HG03460 (cell line): ENCODE data around the gene ZBTB7B.

ENCODE experiments used
- ATAC-seq: cut with Tn5 transposase; IDR thresholded peaks from one replicate; pipeline ENCODE4 v1.9.1; 2021; ENCODE audit not compliant: unreplicated experiment

ZBTB7B gene

DNA sequence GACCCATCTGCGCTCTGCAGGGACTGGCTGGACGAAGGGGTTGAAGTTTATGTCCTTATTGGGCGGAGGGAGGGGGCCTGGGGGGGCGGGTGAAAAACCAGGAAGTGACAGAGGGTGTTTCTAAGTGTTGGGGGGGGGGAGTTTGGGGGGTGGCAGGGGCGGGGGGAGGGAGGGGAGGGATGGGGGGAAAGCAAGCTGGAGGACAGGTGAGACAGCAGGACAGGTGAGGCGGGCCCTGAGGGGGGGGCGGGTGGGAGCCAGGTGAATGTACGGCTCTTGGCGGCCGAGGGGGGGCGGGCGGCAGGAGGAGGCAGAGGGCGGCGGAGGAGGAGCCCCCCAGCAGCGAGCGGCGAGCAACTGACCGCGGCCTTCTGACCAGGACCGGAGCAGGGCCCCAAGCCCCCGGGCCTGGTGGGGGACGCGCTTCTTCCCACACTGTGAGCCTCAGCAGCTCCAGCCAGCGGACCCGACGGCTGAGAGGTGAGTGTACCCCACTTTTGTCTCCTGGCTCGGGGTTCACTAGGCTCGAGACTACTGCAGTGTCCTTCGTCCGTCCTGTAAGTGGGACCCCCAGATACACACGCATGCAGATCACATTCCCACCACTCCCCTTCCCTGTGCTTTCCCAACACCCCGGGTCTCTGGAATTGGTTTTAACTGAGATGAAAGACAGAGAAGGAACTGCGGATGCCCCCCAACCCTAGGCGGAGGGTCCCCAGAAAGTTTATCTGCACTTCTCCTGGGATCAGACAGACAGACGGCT, at the start of gene ZBTB7B:
Gene ZBTB7B, plus strand, starts transcription at position 339 of the 763 bp plus-strand sequence. CDS start 11,859 bp downstream, outside the sequence.
- no peak for ATAC-seq

GRCh38 chr1:154953611-154954038, 49.0 kb upstream of the ZBTB7B start:
- no peak for ATAC-seq

DNA sequence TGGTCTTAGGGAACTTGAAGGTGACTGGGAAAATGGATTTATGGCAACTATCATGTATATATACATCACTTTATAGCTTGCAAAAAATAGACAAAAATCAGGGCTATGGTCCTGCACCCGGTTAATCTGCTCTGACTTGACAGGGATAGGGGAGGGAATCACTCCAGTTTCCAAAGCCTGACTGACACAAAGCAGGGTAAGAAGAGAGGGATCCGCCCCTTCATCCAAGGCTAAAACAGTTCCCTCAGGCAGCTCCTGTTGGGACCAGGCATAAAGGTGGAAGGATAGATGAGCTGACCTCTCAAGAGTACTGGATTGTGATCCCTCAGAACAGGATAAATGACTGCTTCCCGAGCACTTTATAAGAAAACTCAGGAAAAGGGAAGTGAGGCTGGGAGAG, 48.1 kb upstream of the ZBTB7B start:
- ATAC-seq, result no peak

DNA sequence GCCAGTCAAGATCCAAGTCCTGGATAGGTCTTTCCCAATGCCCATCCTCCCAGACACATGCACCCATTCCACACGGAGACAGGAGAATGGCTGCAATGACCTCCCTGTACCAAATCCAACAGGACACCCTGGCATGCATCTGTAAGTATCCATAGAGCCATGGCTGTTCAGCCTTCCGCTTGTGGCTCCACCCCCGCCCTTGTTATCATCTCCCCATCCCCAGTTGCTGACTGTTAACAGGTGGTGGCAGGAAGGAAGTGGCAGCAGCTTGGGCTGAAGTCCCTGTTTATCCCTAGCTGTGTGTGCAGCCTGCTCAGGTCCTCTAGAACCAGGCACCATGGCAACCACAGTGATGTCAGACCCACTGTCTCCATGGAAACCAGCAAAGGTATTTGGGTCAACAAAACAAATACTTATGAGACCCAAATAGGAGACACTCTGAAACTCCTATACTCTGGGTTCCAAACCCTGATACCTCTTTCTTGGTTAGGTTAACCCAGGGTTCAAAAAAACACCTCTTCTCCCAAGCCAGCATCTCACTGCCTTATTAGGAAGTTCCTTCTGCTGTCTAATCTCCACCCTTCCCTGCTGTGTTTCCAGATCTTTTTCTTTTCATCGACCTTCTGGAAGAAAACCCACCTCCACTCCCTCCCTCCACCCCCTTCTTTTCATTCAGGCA, 47.4 kb upstream of the ZBTB7B start:
- peak; percentile 49 for ATAC-seq

GRCh38 chr1:154955718-154956543, 46.7 kb upstream of the ZBTB7B start, which contains the start of gene PBXIP1:
PBXIP1 (minus strand) TSS chr1:154956099; CDS start chr1:154953721, 2,378 bp downstream.
- peak; percentile 58 for ATAC-seq

DNA sequence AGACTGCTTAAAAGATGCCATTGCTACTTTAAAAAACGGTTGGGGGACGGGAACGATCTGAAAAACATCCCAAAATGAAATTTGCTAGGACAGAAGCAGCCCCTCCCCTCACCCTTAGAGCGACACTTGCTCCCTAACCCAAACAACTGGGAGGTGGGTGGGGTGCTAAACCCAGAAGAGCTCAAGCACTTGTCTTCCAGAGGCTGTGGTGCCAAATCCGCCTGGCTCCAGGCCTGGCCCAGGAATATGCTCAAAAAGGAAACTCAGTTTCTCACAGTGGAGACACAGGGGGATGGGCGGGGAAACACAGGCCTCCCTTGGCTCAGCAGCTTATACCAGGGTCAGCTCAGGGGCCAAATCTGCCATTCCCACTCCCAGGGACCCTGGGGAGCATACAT, 46.1 kb upstream of the ZBTB7B start:
- ATAC-seq, result no peak

GRCh38 chr1:154957091-154957657, 45.4 kb upstream of the ZBTB7B start:
- ATAC-seq, result no peak

DNA sequence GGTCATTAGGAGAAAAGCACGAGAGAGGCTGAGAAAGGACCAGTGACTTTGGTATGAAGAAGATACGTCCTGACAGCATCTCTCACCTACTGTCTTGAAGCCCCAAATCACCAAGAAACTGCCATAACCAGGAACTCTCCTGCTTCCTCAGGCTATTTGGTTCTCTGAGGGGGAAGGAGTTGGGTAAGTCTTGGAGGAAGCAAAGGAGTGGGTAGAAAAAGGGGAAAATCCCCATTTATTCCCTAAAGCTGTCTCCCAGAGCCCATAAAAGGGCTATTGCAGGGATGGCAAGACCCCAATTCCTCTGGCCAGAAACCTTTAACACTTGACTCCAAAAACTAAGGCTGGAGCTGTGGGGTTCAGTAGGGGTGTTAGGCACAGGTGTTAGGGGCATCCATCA, 44.6 kb upstream of the ZBTB7B start:
- no peak for ATAC-seq

DNA sequence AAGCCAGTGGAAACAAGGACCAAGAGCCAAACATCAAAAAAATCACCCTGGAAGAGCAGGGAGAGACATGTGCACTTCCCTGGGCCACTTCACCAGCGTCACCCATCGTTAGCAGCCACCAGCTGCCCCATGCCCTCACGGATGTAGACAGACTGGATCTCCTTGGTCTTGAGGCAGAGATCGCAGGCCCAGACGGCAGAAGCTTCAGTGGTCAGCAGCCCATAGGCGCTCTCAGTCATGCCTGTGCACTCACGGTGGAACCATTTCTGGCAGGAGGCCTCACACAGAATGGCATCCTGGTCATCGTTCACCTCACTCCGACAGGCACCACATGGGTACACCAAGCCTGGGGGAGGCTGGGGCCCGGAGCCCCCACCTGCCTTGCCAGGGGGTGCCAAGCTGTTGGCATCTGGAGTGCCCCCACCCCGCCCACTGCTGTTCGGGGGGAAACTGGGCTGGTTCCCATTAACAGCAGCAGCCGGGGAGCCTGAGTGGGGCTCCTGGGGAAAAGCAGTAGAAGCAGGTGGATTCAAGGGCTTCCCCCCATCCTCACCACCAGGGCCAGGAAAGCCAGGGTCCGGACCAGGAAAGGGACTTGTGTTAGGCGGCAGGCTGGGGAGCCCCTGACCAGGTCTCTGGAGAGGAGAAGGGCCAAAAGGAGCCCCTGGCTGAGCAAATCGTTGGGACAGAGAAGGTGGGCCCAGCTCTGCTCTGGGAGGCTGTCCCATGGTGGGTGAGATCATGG, 43.7 kb upstream of the ZBTB7B start:
- ATAC-seq, result no peak

- no peak for ATAC-seq
Measured at GRCh38 chr1:154959426-154959780, 43.2 kb upstream of the ZBTB7B start.

GRCh38 chr1:154960446-154961136, 42.0 kb upstream of the ZBTB7B start:
- ATAC-seq, result no peak

DNA sequence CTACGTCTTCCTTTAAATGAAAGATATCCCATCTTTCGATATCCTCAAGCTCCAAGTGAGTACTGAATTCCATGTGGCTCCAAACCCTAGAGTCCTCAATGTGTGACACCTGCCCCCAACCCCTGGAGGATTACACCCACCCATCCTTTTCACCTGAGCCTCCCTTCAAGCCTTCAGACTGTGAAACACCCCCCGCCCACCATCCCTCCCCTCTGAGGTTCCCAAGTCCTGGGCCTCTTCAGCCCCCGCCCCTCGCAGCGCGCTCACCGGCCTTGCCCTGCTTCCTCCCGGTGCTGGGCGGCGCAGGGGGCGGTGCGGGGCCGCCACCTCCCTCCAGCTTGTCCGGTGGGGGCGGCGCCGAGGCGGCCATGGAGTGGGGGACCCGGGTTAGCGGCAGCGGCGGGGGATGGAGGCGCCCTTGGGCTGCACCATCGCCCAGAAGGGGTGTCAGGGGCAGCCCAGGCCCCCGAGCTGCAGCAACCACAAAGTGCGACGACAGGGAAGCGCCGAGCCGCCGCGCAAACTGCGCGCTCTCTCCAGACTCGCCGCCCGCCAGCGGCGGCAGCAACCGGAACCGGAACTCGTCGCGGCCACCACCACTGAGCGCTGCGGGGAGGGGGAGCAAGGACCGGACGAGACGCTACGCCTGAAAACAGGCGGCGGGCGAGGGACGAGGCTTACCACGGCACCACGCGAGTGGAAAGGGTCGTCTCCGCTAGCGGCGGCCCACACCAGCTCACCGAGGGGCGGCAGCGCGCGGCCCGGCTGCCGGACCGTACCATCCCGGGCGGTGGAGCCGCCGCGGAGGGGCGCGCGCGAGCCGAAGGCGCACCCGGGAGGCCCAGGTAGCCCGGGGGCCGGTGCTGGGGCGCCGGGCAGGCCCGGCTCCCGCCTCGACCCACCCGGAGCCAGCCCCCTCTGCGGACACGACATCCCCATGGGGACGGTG, 41.1 kb upstream of the ZBTB7B start, which contains the start of gene PYGO2:
Gene PYGO2, minus strand, starts transcription at position 576 of the 949 bp plus-strand sequence. Its CDS starts 206 bp downstream, at position 370.
- ATAC-seq, result peak; percentile 69

- ATAC-seq, result no peak
Measured at GRCh38 chr1:154962156-154962749, 40.3 kb upstream of the ZBTB7B start.

GRCh38 chr1:154962795-154963330, 39.7 kb upstream of the ZBTB7B start:
- no peak for ATAC-seq

DNA sequence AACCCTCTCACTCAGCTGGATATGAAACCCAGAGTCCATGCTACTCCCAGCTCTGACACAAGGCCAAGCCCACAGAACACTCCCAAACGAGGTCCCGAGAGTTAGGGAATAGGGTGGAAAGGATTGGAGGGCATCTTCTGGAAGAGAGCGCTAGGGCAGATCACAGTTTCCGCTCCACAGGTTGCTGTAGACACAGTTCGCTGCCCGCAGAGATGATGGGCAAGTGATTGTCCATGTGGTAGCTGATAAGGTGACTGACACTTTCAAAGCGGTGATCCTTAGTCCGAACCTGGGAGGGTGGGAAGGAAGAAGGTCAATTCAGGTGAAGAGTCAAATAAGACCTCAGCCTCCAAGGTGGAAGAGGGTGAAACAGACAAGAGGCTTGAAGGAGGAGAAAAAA, 39.0 kb upstream of the ZBTB7B start:
- ATAC-seq, result no peak

DNA sequence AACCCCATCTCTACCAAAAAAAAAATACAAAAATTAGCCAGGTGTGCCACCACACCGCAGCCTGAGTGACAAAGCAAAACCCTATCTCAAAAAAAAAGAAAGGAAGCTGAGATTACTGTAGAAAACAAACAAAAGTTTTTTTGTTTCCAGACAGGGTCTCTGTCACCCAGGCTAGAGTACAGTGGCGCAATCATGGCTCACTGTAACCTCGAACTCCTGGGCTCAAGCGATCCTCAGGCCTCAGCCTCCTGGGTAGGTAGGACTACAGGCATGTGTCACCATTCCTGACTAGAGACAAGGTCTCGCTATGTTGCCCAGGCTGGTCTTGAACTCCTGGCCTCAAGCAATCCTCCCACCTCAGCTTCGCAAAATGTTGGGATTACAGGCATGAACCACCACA, 38.2 kb upstream of the ZBTB7B start:
- ATAC-seq, result no peak

DNA sequence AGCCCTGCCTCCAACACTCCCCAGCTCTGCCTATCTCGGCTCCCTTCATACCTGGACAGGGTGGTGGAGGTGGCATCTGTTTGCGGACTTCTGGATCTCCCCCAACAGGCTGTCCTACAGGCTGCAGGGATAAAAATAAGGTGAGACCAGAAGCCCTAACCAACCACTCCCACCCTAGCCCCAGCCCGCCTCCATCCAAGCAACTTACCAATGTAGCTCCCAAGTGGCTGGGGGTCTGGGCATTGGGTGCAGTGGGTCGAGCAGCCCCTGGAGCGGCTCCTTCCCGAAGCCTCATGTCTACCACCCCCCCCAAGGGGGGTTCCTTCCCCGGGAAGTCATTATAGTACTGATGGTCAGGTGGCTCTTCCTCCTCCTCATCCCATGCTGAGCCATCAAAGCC, 36.5 kb upstream of the ZBTB7B start:
- ATAC-seq, result no peak

GRCh38 chr1:154967331-154967950, 35.2 kb upstream of the ZBTB7B start:
- no peak for ATAC-seq
